Renal cortex interstitium (tissue), 11 donors: ENCODE data around the gene IFNG-AS1. TPM values are rescaled to one million over a fixed set of nuclear protein-coding genes. Genes with fewer than 3 reads are reported as not detected.

ENCODE experiments used
- DNase-seq, 11 donors: peaks; one replicate each; pipeline ENCODE4 v3.0.0-alpha.2; 2013; ENCODE audit warnings: low read depth in 9 of 11, low spot score in 4 of 11; ENCODE audit errors: extremely low read depth in 1 of 11
- polyA plus RNA-seq, 3 donors: library from polyadenylated mRNA; unstranded; fragments of 120-200 nt; gene quantifications; one replicate each; pipeline ENCODE4 v1.2.1, GENCODE V29; 2013; ENCODE audit not compliant: insufficient read length in 3 of 3

Gene IFNG-AS1
- polyA plus RNA-seq, 3 donors, result 0.17 TPM; not detected in 2

- no peak for DNase-seq
Measured at GRCh38 chr12:67986632-67987031, 2.6 kb upstream of the IFNG-AS1 start.

DNA sequence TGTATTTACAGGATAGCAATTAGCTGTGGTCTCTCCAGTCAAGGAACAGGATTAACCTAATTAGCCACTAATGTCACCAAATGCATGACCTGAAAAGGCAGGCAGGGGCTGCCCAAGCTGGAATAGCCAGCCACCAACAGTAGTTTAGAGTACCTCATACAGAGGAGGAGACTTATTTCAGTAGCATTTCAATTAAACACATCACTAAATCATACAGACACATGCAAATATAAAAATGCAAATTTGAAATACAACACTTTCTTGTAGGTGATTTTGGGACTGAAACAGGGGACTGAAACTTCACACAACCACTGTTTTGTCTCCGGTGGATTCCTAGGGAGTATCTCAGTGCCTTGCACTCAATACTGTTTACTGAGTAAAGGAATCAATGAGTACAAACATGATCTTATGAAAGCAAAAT lies 636 bp upstream of the IFNG-AS1 start:
- no peak for DNase-seq

DNA sequence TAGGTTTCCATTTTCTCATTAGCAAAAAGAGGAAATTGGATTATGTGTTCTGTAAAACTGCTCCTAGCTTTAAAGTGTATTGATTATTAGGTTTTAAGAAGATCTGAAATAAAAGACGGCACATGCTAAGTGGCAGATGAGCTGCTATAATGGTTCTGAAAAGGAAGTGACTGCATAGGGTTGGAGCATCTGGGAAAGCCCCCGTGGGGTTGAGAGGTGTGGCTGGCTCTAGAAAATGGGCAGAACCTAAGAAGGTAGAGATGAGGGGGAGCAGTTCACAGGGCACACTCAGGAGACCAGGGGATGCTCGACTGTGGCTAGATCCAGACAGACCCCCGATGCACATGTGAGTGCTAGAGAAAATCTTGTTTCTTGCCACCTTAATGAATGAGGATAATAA lies 1.9 kb downstream of the IFNG-AS1 start:
- DNase-seq, result no peak

- DNase-seq, result no peak
Measured at GRCh38 chr12:67993143-67993542, 3.9 kb downstream of the IFNG-AS1 start.

DNA sequence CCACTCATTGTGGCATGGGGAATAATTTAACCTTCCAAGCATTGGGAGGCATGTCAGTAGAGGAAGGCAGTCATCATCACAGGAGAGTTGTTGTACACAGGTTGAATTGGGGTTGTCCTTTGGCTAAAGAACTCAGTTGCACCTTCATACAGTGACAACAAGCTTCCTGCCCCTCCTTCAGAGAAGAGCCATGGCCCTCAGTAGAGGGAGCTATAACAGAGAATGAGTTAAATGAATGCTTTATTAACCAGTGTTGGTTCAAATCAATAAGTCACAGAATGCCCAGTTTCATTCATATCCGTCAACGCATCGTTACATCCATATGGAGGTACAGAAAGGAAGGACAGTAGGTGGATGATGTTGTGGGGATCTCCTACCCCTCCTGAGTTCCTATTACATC lies 4.8 kb downstream of the IFNG-AS1 start:
- no peak for DNase-seq

DNA sequence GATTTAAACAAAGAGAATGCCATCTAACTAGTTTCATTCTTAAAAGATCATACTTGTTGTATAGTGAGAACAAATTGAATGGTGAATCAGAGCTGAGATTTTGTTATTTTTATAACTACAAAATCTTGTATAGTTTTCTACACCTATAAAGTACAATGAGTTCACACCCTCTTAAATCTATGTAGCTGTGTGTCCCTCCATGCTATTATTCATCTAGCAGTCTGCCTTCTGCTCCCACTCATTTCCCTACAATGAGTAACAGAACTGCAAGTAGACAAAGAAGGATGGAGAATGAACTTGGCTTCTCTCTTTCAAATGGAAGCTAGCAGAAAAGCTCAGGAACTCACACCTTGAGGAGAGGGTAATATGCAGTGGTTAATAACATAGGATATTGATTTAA lies 7.1 kb downstream of the IFNG-AS1 start:
- DNase-seq, result no peak

DNA sequence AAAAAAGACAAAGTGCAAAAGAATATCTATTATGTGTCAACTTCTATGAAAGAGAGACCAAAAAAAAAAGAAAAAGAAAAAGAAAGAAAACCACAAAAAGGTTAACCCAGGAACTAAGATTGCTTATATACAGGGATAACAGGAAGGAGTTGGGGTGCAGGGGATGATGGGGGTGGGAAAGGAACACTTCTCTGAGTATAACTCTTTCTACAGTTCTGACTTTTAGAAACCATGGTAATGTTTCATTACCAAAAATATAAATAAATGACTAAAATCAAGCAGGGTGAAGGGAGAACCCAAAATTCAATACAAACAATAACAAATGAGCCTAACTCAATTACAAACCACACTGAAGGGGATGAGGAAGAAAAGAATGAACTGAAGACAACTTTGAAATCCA lies 9.1 kb downstream of the IFNG-AS1 start:
- no peak for DNase-seq

DNA sequence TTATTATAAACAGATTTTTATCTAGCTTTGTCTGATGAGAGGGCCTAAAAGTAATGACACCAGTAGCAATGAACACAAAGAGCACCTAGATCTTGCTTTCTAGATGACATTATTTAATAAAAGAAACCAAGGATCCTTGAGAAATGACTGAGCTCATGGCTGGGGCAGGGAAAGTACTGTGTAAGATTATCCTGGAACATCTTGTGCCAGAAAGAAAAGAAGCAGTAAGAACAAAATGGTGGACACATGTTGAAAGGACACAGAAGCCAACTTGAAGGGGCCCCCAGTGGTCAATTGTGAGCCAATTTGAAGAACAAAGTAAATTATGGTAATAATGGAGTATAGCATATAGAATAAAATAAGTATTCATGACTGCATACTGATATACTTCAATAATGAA lies 10.0 kb downstream of the IFNG-AS1 start:
- DNase-seq, result no peak

- DNase-seq, result no peak
Measured at GRCh38 chr12:68001486-68002466, 12.5 kb downstream of the IFNG-AS1 start.

DNA sequence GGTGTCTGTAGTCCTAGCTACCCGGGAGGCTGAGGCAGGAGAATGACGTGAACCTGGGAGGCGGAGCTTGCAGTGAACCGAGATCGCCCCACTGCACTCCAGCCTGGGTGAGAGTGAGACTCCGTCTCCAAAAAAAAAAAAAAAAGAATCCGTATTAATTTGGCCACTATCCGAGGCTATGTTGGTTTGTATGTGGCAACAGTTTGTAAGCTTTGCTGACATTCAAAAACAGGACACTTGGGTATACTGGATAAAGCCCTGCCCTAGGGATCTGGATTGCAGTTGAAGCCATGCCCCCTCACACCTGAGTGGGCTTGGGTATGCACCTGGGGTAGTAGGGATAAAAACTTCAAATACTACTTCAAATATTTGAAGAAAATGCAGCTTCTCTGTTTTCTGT lies 14.5 kb downstream of the IFNG-AS1 start:
- no peak for DNase-seq

DNA sequence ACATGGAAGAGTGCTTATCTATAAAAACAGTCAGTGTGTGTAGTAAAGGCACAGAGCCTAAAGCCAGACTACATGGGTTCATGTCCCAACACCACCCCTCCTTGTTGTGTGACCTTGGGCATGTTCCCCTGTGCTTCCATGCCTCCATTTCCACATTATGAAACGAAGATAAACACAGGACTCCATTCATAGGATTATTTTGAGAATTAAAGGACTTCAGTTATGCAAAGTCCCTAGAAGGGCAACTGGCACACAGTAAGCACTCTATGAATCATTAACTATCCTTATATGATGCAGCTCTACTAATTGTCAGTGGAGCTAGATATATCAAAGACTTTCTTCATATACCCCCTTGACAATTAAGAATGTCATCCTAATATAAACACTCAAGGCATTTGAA lies 17.8 kb downstream of the IFNG-AS1 start:
- no peak for DNase-seq

GRCh38 chr12:68007466-68007865 lies 18.2 kb downstream of the IFNG-AS1 start:
- DNase-seq, result no peak

GRCh38 chr12:68011206-68011881 lies 22.1 kb downstream of the IFNG-AS1 start:
- DNase-seq, result no peak

- no peak for DNase-seq
Measured at GRCh38 chr12:68011882-68012207, 22.6 kb downstream of the IFNG-AS1 start.

GRCh38 chr12:68012712-68013111 lies 23.5 kb downstream of the IFNG-AS1 start:
- DNase-seq, result peak in 1 of 11 donors; percentile 6

DNA sequence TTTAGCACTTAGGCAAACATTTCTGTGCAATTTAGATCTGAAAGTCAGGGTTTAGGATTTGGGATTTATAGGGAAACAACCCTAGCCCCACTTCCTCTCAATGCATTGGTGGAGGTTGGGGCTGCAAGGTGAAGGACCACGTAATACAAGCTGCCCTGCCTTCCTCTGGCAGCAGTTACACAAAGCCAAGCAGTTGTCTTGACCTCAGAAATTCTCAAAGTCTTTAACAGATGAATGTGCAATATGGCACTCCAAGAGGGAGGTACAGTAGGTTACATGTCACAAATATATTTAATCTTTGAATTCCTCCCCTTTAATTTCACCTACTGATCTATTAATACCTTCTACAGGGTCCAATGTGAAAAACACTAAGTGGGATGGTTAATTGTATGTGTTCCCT lies 23.9 kb downstream of the IFNG-AS1 start:
- DNase-seq, result no peak

DNA sequence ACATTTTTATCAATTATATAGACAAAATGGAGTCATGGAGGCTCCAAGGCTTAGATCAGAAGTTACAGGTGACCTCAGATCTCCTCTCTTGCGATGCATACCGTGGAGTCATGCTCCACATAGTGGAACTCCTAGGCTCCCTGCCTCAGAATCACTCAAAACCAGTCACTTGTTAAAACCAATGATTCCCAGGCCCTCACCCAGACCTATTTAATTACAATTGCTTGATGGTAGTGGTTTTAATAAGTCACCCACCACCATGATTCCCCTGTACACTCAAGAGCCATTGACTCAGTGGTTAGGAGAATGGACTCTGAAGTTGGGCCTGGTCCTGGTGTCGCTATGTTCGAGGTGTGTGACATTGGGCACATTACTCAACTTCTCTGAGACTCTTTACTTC lies 26.9 kb downstream of the IFNG-AS1 start:
- DNase-seq, result no peak

DNA sequence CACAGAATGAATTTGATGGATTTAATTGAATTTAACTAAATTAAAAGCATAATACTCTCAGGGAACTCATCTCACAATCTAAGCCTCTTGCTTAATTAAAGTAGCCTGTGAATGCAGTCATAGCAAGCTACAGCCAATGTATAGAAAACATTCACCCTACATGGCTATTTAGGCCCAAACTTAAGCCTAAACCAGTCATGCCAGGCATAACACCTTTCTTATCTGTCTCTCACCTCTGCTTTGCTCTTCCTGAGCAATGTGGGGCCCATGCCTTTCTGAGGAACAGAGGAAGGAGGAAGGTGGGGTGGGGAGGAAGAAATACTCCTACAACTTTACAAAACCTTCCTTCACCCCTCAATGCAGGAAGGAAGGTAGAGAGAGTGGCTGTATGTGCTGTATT lies 29.1 kb downstream of the IFNG-AS1 start:
- no peak for DNase-seq

DNA sequence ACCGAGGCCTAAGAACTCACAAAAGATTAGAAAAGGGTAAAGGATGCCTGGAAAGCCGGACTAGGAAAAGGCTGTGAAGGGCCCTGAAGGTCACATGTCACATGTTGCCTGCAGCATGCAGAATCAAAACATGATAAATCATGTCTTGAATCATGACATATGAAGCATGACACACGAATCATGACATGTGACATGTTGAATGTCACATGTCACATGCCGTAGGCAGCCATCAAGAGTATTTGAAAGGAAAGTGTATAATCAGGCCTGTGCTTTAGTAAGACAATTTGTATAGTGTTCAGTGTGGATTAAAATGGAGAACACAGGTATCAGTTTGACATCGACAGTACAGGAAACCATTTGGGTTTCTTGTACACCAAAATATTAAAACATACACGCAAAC lies 30.8 kb downstream of the IFNG-AS1 start:
- DNase-seq, result no peak

GRCh38 chr12:68020699-68021098 lies 31.5 kb downstream of the IFNG-AS1 start:
- no peak for DNase-seq

GRCh38 chr12:68028647-68029046 lies 39.4 kb downstream of the IFNG-AS1 start:
- no peak for DNase-seq
